ENCODE results near the gene RBFOX1. TPM values are rescaled to one million over a fixed set of nuclear protein-coding genes. Genes with fewer than 3 reads are reported as not detected.

The RBFOX1 gene
- polyA plus RNA-seq, 1 donor from 2014 or later = 56.8 TPM

GRCh38 chr16:7336742-7337141 lies 4.1 kb downstream of the RBFOX1 start:
- H3F3A ChIP-seq (ENCODE audit: insufficient read depth, low read length, poor library complexity, severe bottlenecking) = no peaks in the 10 kb centered on the region
- no peaks in the 10 kb centered on the region for H4K20me1 ChIP-seq (ENCODE audit: insufficient read depth)
- no peak overlapping the region for H3K9ac ChIP-seq (ENCODE audit: low read length)
- H3K4me3 ChIP-seq (ENCODE audit: low read length) = no peak overlapping the region
- H3K9me3 ChIP-seq (ENCODE audit: low read length) = no peaks in the 10 kb centered on the region
- no peak overlapping the region for H3K27ac ChIP-seq (ENCODE audit: low read length)
- no peak overlapping the region for H3K4me2 ChIP-seq (ENCODE audit: low read length)
- no peak overlapping the region for H2AFZ ChIP-seq (ENCODE audit: low read depth, low read length)
- no peaks in the 10 kb centered on the region for H3K27me3 ChIP-seq (ENCODE audit: insufficient read depth, low read depth, low read length)
- no peaks in the 10 kb centered on the region for H3K9me2 ChIP-seq (ENCODE audit: insufficient read depth, low read length)
- TF ChIP-seq EZH2 (IDR thresholded peaks at IDR 0.05; ENCODE audit: borderline replicate concordance, insufficient read depth, low read length, poor library complexity, severe bottlenecking) = no peak
- no peak for TF ChIP-seq TAF1 (IDR thresholded peaks at IDR 0.05; ENCODE audit: low read depth)
- TF ChIP-seq SMC3 (conservative IDR thresholded peaks at IDR 0.05; ENCODE audit: poor library complexity) = no peak
- no peak for TF ChIP-seq EP300 (conservative IDR thresholded peaks at IDR 0.05; ENCODE audit: poor library complexity, severe bottlenecking)
- TF ChIP-seq MXI1 (conservative IDR thresholded peaks at IDR 0.05; ENCODE audit: poor library complexity, severe bottlenecking) = no peak
- TF ChIP-seq CTCF (IDR thresholded peaks at IDR 0.05; ENCODE audit: poor library complexity, severe bottlenecking) = no peak
- no peak for TF ChIP-seq POLR2AphosphoS5 (IDR thresholded peaks at IDR 0.05)
- no peak for TF ChIP-seq REST (IDR thresholded peaks at IDR 0.05; ENCODE audit: borderline replicate concordance)
- no peak for TF ChIP-seq RAD21 (conservative IDR thresholded peaks at IDR 0.05)
- H3K79me2 ChIP-seq (replicated peaks; ENCODE audit: insufficient read depth, low read length) = no peaks in the 10 kb centered on the region
- no peaks in the 10 kb centered on the region for H3K36me3 ChIP-seq (ENCODE audit: insufficient read depth, low read length)

GRCh38 chr16:7338826-7339225 lies 6.2 kb downstream of the RBFOX1 start:
- Histone ChIP-seq H3K4me2 (ENCODE audit: low read length) (no peak overlapping the region), H3K4me3 (ENCODE audit: low read length) (no peak overlapping the region), H3F3A (ENCODE audit: insufficient read depth, low read length, poor library complexity, severe bottlenecking) (no peaks in the 10 kb centered on the region), H3K27me3 (ENCODE audit: insufficient read depth, low read depth, low read length) (no peaks in the 10 kb centered on the region), H3K9ac (ENCODE audit: low read length) (no peak overlapping the region), H3K27ac (ENCODE audit: low read length) (no peak overlapping the region), H3K9me3 (ENCODE audit: low read length) (no peaks in the 10 kb centered on the region), H2AFZ (ENCODE audit: low read depth, low read length) (no peak overlapping the region), H3K36me3 (ENCODE audit: insufficient read depth, low read length) (no peaks in the 10 kb centered on the region), H3K9me2 (ENCODE audit: insufficient read depth, low read length) (no peaks in the 10 kb centered on the region), H3K79me2 (replicated peaks; ENCODE audit: insufficient read depth, low read length) (no peaks in the 10 kb centered on the region), H4K20me1 (ENCODE audit: insufficient read depth) (no peaks in the 10 kb centered on the region)
- no peak for TF ChIP-seq REST (IDR thresholded peaks at IDR 0.05; ENCODE audit: borderline replicate concordance)
- no peak for TF ChIP-seq EZH2 (IDR thresholded peaks at IDR 0.05; ENCODE audit: borderline replicate concordance, insufficient read depth, low read length, poor library complexity, severe bottlenecking)
- TF ChIP-seq POLR2AphosphoS5 (IDR thresholded peaks at IDR 0.05) = no peak
- TF ChIP-seq RAD21 (conservative IDR thresholded peaks at IDR 0.05) = no peak
- TF ChIP-seq TAF1 (IDR thresholded peaks at IDR 0.05; ENCODE audit: low read depth) = no peak
- TF ChIP-seq CTCF (IDR thresholded peaks at IDR 0.05; ENCODE audit: poor library complexity, severe bottlenecking) = no peak
- TF ChIP-seq EP300 (conservative IDR thresholded peaks at IDR 0.05; ENCODE audit: poor library complexity, severe bottlenecking) = no peak
- no peak for TF ChIP-seq SMC3 (conservative IDR thresholded peaks at IDR 0.05; ENCODE audit: poor library complexity)
- TF ChIP-seq MXI1 (conservative IDR thresholded peaks at IDR 0.05; ENCODE audit: poor library complexity, severe bottlenecking) = no peak
